Uterus (tissue), 4 donors: Measurements from ENCODE around the gene BMS1. TPM values are rescaled to one million over a fixed set of nuclear protein-coding genes. Genes with fewer than 3 reads are reported as not detected.
"Not testable (repeated sequence)": the region's sequence is repeated elsewhere in the genome, so short reads cannot be mapped to it uniquely, and the experiment has no call there.

ENCODE experiments used
- DNase-seq, 2 donors: peaks; one replicate each; pipeline ENCODE4 v3.0.0-alpha.2; 2019 to 2020
- H3K27ac ChIP-seq, 2 donors: fragments of 200-600 bp; sonication (generic); 1 replicate in 1 of 2; 2 replicates in 1 of 2; pipeline ENCODE4 v1.5.1; 2016 to 2018
- H3K27me3 ChIP-seq, 2 donors: fragments of 200-600 bp; sonication (generic); one replicate each; pipeline ENCODE4 v1.5.1; 2018 to 2019; ENCODE audit warnings: control low read depth in 1 of 2
- H3K36me3 ChIP-seq, 2 donors: fragments of 200-600 bp; sonication (generic); one replicate each; pipeline ENCODE4 v1.5.1; 2019; ENCODE audit warnings: control low read depth in 1 of 2
- H3K4me1 ChIP-seq, 2 donors: fragments of 200-600 bp; sonication (generic); one replicate each; pipeline ENCODE4 v1.5.1; 2018 to 2019; ENCODE audit warnings: control low read depth in 1 of 2
- H3K4me3 ChIP-seq, 2 donors: fragments of 200-600 bp; sonication (generic); 1 replicate in 1 of 2; 2 replicates in 1 of 2; pipeline ENCODE4 v1.5.1; 2018 to 2019; ENCODE audit warnings: mild to moderate bottlenecking in 1 of 2
- H3K9me3 ChIP-seq, 2 donors: fragments of 200-600 bp; sonication (generic); one replicate each; pipeline ENCODE4 v1.5.1; 2019; ENCODE audit warnings: control low read depth in 1 of 2
- POLR2A ChIP-seq, 2 donors: fragments of 450-650 bp; IDR thresholded peaks; one replicate each; pipeline ENCODE4 v1.6.1; 2016; ENCODE audit warnings: antibody characterized with exemption in 2 of 2, mild to moderate bottlenecking in 1 of 2, moderate library complexity in 1 of 2
- intact Hi-C: fragments of 100-400 bp; cut with DNase I; formaldehyde crosslinking; loops from one replicate; pipeline ENCODE4 v1.15.1; 2023; ENCODE audit warnings: low total_unique reads
- total RNA-seq, 4 donors: library from RNA; depleted of rRNA in 3 of 4; stranded (reverse); fragments of >200 nt in 3 of 4; gene quantifications; one replicate each; pipeline versions ENCODE4 v1.1.0 to v1.2.4, GENCODE V29; 2014 to 2023
- TF ChIP-seq, protein P1 (sequence below), 4 experiments: fragments of 200-600 bp in 2 of 4; fragments of 450-650 bp in 2 of 4; sonication (generic) in 2 of 4; IDR thresholded peaks; one replicate each; pipeline ENCODE4 v1.5.1; 2016 to 2019; ENCODE audit warnings: antibody characterized with exemption in 4 of 4, mild to moderate bottlenecking in 2 of 4, moderate library complexity in 1 of 4
- donor health status: DM: yes; HTN: yes; CAD: no.

Gene BMS1
- total RNA-seq, 4 donors from 2014 or later: 8.5 to 29.3 (median 13.2) TPM

DNA sequence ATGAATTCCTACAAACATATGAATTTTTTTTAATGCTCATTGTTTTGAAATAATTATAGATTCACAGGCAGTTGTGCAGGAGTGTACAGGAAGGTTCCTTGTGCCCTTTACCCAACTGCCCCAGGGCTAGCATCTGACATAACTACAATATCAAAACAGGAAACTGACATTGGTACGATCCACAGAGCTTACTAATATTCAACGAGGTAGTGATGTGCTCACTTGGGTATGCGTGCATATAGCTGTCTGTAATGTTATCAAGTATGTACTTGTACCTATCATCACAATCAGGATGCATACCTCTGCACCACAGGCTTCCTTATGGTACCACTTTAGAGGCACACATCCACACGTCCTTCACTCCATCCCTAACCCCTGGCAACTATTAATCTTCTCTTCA is 68.3 kb downstream of the BMS1 start:
- intact Hi-C loops: no loop called here
- TF ChIP-seq POLR2A (IDR thresholded peaks at IDR 0.05): no peak
- TF ChIP-seq, protein P1, sequence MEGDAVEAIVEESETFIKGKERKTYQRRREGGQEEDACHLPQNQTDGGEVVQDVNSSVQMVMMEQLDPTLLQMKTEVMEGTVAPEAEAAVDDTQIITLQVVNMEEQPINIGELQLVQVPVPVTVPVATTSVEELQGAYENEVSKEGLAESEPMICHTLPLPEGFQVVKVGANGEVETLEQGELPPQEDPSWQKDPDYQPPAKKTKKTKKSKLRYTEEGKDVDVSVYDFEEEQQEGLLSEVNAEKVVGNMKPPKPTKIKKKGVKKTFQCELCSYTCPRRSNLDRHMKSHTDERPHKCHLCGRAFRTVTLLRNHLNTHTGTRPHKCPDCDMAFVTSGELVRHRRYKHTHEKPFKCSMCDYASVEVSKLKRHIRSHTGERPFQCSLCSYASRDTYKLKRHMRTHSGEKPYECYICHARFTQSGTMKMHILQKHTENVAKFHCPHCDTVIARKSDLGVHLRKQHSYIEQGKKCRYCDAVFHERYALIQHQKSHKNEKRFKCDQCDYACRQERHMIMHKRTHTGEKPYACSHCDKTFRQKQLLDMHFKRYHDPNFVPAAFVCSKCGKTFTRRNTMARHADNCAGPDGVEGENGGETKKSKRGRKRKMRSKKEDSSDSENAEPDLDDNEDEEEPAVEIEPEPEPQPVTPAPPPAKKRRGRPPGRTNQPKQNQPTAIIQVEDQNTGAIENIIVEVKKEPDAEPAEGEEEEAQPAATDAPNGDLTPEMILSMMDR (IDR thresholded peaks at IDR 0.05): no peak

DNA sequence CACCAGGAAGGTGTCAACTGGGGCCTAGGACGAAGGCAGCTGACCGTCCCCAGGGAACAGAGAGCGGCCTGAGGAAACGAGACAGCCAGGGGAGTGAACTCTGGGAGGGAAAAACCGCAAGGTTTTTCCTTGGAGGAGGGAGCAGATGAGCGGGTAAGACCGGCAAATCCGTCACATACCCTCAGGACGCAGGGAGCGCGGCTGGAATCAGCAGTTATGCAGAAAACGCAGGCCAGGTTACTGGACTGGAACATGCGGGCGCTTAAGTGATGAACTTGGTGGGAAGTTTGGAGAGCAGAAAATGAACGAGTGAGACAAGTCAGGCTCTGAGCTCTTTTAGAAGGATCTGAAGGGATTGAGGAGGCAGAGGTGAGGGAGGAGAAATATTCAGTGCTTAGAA is 76.7 kb downstream of the BMS1 start:
- TF ChIP-seq, protein P1 (IDR thresholded peaks at IDR 0.05): no peak
- no peak for TF ChIP-seq POLR2A (IDR thresholded peaks at IDR 0.05)
- Histone ChIP-seq H3K9me3 (no peaks in the 10 kb centered on the region), H3K4me1 (no peaks in the 10 kb centered on the region), H3K36me3 (no peaks in the 10 kb centered on the region), H3K4me3 (no peak overlapping the region), H3K27me3 (no peaks in the 10 kb centered on the region), H3K27ac (no peak overlapping the region)
- intact Hi-C loops: no loop called here
- DNase-seq: no peak

More for the DNA sequence above, 68.3 kb downstream of the BMS1 start:
- no peak for DNase-seq
- H3K36me3 ChIP-seq: no peaks in the 10 kb centered on the region
- no peak overlapping the region for H3K4me3 ChIP-seq
- no peaks in the 10 kb centered on the region for H3K9me3 ChIP-seq
- no peaks in the 10 kb centered on the region for H3K27me3 ChIP-seq
- no peak overlapping the region for H3K27ac ChIP-seq
- H3K4me1 ChIP-seq: no peaks in the 10 kb centered on the region

DNA sequence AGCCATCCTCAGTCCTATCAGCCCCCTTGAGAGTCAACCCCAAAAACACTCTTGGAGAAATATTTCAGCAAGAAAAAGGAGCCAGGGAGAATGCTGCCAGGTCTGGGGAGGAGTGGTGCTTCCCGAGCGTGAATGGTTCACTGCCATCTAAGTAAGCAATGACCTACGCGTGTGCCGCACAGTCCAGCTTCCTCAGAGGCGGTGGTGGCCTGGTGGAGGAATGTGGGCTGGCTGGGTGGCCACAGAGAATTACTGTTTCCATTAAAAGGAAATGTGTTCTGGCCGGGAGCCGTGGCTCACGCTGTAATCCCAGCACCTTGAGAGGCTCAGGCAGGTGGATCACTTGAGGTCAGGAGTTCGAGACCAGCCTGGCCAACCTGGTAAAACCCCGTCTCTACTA is 77.4 kb downstream of the BMS1 start:
- intact Hi-C loops, H3K36me3 ChIP-seq, H3K9me3 ChIP-seq, H3K27ac ChIP-seq, H3K4me3 ChIP-seq, DNase-seq, H3K27me3 ChIP-seq, H3K4me1 ChIP-seq: not testable (repeated sequence)

DNA sequence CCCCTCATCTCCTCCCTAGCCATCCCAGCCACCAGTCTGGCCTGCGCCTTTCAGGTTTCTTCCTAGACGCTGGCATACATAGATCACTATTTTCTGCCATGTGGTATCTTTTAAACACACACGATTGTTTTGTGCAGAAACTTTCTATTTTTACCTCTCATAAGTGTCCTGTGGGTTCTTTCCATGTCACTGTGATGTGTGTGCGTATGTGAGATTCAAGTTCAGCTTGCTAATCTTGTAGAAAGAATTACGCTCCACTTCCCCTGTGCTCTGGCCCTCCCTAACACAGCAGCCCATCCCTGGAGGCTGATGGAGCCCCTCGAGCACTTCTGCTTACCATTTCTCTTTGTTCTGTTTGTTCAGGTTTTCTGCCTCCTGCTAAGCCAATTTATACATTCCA is 80.2 kb downstream of the BMS1 start:
- H3K9me3 ChIP-seq, H3K4me1 ChIP-seq, H3K36me3 ChIP-seq, DNase-seq, H3K4me3 ChIP-seq, H3K27ac ChIP-seq, H3K27me3 ChIP-seq, intact Hi-C loops: not testable (repeated sequence)

DNA sequence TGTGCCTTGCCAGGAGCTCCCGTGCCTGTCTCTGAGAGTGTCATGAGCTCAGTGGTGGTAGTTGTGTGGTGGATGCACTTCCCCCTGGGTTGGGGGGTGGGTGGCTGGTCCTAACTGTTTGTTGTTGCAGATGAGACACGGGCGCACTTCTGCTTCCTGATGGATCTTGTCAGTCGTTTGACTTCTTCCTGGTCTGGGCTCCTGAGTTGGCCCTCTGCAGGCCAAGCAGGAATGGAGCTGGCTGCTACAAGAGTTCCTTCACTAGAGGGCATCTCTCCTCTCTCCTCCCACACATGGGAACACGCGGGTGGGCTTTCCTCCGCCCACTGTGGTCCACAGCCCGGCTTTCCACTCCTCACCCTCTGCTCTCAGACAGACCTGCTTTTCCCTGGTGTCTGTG is 82.0 kb downstream of the BMS1 start:
- no peak for DNase-seq
- no peak overlapping the region for H3K27ac ChIP-seq
- peaks cover 0 to 5% of the 10 kb centered on the region in 2 donors for H3K4me1 ChIP-seq
- TF ChIP-seq, protein P1 (IDR thresholded peaks at IDR 0.05): no peak
- TF ChIP-seq POLR2A (IDR thresholded peaks at IDR 0.05): no peak
- no peaks in the 10 kb centered on the region for H3K36me3 ChIP-seq
- H3K9me3 ChIP-seq: no peaks in the 10 kb centered on the region
- intact Hi-C loops: no loop called here
- no peaks in the 10 kb centered on the region for H3K27me3 ChIP-seq
- no peak overlapping the region for H3K4me3 ChIP-seq

DNA sequence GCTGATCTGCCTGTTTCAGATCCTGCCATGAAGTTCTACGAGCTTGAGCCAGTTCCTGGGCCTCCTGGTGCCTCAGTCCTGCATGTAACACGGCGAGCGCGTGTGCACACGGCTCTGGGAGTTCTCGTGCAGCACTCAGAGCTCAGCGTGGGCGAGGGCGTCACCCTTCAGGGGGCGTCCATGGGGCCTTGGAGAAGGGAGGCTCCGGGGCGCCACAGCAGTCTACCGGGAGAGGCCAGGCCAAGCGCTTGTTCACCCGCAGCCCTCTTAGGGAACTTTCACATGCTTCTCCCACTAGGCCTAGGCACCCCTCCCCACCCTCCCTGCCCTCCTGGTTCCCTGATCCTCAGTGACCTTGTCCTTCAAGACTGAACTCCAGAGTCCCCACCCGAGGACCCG is 83.1 kb downstream of the BMS1 start:
- TF ChIP-seq, protein P1 (IDR thresholded peaks at IDR 0.05): no peak
- TF ChIP-seq POLR2A (IDR thresholded peaks at IDR 0.05): no peak
- Histone ChIP-seq H3K27me3 (no peaks in the 10 kb centered on the region), H3K4me1 (peaks cover 0 to 5% of the 10 kb centered on the region in 2 donors), H3K36me3 (no peaks in the 10 kb centered on the region), H3K27ac (no peak overlapping the region), H3K4me3 (no peak overlapping the region), H3K9me3 (no peaks in the 10 kb centered on the region)
- no peak for DNase-seq
- intact Hi-C loops: no loop called here
